SK-MEL-5 (cell line): ENCODE measurements around the gene IGFBP7. TPM values are rescaled to one million over a fixed set of nuclear protein-coding genes. Genes with fewer than 3 reads are reported as not detected.
"Not testable (repeated sequence)": the region's sequence is repeated elsewhere in the genome, so short reads cannot be mapped to it uniquely, and the experiment has no call there.

Source experiments
- DNase-seq: peaks from one replicate; pipeline ENCODE4 v3.0.0-alpha.2; 2016; ENCODE audit warnings: low read depth, low spot score
- in situ Hi-C: cut with HindIII; loops from 2 replicates; pipeline ENCODE4 v1.10.0; 2016; ENCODE audit warnings: low sequenced_read_pairs, high pct_unique_total_duplicates, low pct_unique_long_range_greater_than_20kb
- total RNA-seq: library from RNA; depleted of rRNA; stranded (reverse); fragments of >200 nt; shearing (Covaris generic); gene quantifications from 2 replicates; pipeline ENCODE4 v1.2.3, GENCODE V29; 2014

The IGFBP7 gene
- total RNA-seq, 1 experiment from 2014 or later: 210 TPM

DNA sequence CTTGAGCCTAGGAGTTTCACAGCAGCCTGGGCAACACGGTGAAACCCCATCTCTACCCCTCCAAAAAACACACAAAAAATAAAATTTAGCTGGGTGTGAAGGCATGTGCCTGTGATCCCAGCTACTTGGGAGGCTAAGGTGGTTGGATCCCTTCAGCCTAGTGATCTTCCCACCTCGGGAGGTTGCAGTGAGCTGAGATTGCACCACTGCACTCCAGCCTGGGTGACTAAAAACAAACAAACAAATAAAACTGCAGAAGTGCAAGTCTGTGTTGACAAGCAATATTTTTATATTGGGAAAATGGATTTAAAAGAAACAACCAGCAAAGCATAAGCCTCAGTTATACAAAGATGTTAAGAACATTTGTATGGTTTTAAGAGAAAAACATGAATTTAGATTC is 46.1 kb downstream of the IGFBP7 start:
- in situ Hi-C loops: no loop called here
- DNase-seq: no peak

DNA sequence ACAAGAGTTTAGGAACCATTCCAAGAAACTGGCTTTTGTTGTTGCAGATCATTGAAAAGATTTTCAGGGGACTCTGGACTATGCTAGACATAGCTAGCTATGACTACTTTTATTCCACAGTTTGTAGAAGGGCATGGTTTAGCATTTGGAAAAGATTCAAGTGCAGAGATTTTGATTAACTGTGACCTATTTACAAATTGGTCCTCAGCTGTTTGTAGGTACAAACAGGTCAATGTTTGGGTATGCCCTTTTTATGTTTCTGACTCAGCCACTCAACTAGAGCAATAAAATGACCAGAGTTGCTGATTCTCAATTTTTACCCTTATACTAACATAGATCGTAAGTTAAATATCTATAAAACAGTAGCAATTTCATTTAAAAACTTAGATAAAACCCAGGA is 46.7 kb downstream of the IGFBP7 start:
- no peak for DNase-seq
- in situ Hi-C loops: no loop called here

GRCh38 chr4:57061395-57061794 is 48.8 kb downstream of the IGFBP7 start:
- in situ Hi-C loops: no loop called here
- DNase-seq: no peak

- in situ Hi-C loops, DNase-seq: not testable (repeated sequence)
Measured at GRCh38 chr4:57060717-57061067, 49.5 kb downstream of the IGFBP7 start.

DNA sequence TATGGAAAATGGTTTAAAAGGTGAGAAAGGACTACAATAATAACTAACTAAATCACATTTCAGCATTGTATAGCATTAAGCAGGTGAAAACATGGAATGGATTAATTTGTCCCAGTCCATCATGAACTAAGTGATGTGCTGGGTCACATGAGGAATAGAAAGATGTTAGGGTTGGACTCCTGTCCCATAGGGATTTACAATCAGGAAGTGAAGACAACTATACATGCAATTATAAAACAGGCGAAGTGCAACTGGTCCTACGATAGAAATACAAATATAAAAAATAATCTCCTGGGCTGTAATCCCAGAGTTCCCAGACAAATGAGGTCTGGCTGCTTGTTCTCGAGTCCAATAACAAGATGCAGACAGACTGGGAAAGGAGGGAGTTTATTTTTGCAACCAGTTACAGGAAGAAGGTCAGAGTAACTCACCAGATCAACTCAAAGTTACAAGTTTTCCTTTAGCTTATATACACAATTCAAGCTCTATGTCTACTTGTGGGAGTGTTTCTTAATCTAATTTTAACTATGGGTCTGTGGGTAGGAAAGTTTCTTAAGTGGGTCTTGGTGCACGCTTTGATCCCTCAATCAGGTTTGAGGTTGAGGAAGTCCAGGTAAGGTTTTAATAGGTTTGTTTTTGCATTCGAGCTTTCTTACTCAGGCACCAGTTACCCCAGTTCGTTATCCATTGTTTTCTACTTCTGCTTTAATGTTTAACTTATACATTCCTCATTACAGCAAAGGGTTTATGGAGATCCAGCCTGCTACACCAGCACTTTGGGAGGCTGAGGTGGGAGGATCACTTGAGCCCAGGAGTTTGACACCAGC is 50.1 kb downstream of the IGFBP7 start:
- in situ Hi-C loops: no loop called here
- DNase-seq: no peak

DNA sequence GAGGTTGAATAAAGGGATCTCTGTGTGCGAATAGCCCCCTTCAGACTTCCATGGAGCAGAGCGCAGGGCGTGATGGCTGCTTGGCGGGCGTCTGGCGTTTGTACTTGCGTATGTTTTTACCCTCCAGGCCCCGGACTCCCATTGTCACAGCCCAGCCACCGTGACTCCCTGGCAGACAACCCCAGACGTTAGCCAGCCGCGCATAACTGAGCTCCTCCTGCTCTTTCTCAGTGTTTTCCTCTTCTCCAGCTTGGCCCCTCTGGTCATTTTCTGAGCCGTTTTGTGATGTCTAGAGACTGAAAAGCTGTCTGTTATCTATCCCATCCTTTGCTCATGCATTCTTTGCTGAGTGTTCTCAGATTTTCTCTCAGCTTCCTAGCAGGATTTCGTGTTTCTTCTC is 54.3 kb downstream of the IGFBP7 start:
- in situ Hi-C loops: no loop called here
- no peak for DNase-seq

DNA sequence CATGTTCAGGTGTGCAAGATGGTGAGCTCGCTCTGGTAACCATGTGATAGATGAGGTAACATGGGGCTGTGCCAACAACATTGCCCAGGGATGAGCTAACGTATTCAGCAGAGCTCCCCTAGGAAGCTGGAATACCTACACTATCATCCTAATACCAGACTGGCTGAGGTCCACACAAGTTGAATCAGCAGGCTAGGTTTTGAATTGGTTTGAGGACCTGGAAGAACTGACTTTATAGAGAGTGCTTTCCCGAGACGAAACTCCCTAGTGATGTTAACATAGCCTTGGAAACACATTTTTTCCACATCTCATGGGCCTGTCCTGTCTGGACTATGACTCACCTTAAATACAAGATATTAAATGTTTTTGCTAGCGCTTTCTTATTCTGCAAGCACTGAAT is 56.7 kb downstream of the IGFBP7 start:
- in situ Hi-C loops: no loop called here
- DNase-seq: no peak

DNA sequence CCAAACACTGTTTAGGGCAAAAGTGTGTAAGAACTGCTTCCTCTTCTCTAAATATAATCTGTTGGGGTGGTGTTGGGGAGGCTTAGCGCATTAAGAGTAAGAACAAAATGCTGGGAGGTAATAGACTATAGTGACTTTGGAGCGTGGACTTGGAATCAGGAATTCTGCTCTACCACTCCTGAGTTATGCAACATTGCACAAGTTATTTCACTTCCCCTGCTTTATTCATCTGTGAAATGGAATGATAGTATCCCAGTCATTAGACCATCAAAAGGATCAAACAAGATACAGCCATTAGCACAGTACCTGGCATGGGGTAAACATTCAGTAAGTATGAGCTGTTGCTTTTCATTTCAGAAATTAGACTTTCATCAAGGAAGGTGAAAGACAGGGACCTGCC is 58.7 kb downstream of the IGFBP7 start:
- no peak for DNase-seq
- in situ Hi-C loops: no loop called here

DNA sequence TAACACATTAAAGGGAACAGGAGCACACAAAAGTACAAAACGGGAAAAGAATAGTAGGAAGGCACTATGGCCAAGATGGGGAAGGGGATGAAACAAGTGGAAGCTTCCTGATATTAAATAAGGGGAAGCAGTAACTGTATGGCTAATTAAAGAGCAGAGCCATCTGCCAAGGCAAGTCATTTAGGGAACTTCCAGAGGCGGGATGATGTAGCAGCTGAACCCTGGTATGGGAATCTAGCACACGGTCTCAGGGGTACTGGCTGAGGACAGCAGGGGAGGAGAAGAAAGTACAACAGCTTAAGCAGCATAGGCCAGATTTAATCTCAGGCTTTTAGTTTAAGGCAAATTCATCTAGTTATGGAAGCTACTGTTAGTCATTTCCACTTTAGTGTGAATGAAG is 59.1 kb downstream of the IGFBP7 start:
- no peak for DNase-seq
- in situ Hi-C loops: no loop called here

DNA sequence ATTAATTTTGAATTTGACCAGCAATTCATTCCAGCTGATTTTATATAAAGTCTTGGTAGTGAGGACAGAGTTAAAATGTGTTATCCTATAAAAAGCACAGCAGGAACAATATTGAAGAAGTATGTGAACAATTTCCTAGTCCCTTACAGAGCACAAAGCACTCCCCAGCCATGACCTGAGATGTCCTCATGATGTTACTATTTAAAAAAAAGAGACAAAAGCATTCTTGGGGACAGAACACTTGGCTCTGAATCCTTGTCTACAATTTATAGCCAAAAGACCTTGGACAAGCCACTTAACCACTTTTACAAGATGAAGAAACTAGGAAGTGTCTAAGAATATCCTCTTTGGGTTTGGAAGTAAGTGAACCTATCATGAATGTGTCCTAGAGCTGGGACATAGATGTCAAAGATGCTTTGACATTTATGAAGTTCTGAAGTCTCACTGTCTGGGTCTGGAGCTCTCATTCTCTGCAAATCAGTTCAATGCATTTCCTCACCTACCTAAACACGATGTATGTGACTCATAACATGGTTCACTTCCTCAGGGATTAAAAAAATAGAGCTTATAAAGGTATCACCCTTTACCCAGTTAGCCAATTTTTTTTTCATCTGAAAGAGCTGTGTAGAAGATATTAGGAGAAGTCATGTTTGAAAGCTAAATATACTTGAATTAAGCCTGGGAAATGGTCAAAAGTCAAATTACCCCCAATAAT is 61.4 kb downstream of the IGFBP7 start:
- in situ Hi-C loops: no loop called here

GRCh38 chr4:57047046-57047445 is 63.1 kb downstream of the IGFBP7 start:
- DNase-seq, in situ Hi-C loops: not testable (repeated sequence)

More for the DNA sequence above, 61.4 kb downstream of the IGFBP7 start:
- no peak for DNase-seq

DNA sequence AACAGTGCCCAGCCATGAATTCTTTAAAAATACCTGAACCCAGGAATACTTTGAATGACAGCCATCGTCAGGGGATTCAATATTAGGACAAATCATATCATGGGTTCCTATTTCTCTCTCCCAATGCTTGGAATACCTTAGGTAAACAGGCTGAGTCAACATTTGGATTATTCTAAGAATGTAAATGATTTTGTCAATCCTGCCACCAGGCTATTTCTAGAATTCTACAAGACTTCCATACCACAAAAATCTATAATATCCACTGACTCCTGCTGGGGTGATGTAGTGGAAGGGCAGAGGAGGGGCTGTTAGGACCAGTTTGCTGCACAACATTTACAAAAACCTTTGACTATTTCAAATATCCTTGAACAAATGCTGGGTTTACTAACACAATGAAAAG is 65.2 kb downstream of the IGFBP7 start:
- in situ Hi-C loops: no loop called here
- no peak for DNase-seq

- no peak for DNase-seq
- in situ Hi-C loops: no loop called here
Measured at GRCh38 chr4:57044279-57044678, 65.9 kb downstream of the IGFBP7 start.

GRCh38 chr4:57043347-57044251 is 66.6 kb downstream of the IGFBP7 start:
- peak; percentile 55 for DNase-seq
- in situ Hi-C loops: no loop called here

DNA sequence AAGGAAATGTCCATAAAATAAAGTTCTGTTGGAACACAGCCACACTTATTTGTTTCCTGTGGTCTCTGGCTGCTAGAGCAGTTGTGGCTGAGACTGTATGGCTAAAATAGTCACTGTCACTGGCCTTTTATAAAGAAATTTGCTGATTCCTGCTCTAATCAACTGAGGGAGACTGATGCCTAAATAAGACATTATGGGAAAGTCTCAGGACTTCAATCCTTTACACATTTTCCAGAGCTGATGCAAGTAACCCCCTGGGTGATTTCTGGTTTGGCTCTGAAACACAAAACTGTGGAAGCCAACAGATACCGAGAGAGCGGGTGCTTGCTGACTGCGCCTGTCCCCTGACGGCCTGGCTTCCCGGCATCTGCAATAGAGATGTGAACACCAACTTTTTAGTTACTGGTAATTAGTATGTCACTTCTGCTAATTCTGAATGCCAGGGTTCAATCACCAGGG is 67.4 kb downstream of the IGFBP7 start:
- no peak for DNase-seq
- in situ Hi-C loops: no loop called here

DNA sequence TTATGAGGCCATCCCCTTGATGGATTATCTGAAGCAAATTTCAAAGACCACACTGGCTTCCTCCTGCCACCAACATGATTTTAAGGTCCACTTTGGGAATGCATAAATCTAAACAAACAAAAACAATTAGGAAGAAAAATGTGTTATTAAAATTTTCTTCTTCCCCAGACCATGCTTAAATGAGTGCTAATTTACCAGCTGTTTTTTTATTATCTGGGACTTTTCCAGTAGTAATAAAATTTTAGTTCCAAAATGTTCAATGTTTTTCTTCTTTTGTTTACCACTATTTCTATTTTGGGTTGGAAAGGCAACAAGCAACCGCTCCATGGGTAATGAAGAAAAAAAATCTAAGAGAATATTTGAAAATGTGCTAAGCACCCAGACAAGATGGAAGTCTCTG is 69.2 kb downstream of the IGFBP7 start:
- no peak for DNase-seq
- in situ Hi-C loops: no loop called here

DNA sequence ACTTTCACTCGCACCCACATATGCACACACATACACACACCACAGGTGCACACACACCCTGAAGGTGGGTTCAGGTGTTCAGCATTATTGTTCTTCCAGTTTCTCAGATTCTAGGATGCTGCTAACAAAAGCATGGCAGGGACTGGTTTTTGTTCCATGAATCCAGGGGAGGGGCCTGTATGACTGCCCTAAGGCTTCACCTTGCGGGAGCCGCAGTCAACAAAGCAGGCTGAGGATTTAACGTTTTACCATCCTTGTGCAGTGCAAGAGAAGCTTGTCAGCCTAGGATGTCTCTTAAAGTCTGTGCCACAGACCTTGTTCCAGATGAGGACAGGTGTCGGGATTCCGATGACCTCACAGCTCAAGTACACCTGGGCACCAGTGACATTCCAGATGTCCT is 69.7 kb downstream of the IGFBP7 start:
- in situ Hi-C loops: no loop called here
- DNase-seq: no peak

GRCh38 chr4:57039345-57039744 is 70.8 kb downstream of the IGFBP7 start:
- no peak for DNase-seq
- in situ Hi-C loops: no loop called here
